HG03097 (cell line): ENCODE results near the gene TBC1D21.

Source experiments
- ATAC-seq: cut with Tn5 transposase; IDR thresholded peaks from one replicate; pipeline ENCODE4 v1.9.1; 2021; ENCODE audit not compliant: unreplicated experiment, low FRiP score

The TBC1D21 gene

GRCh38 chr15:73888224-73889041 is 15.1 kb downstream of the TBC1D21 start:
- no peak for ATAC-seq

- no peak for ATAC-seq
Measured at GRCh38 chr15:73889053-73889761, 15.8 kb downstream of the TBC1D21 start.

- ATAC-seq, result no peak
Measured at GRCh38 chr15:73889762-73890124, 16.4 kb downstream of the TBC1D21 start.

- no peak for ATAC-seq
Measured at GRCh38 chr15:73891328-73892315, 18.3 kb downstream of the TBC1D21 start.

- ATAC-seq, result no peak
Measured at GRCh38 chr15:73892446-73893226, 19.3 kb downstream of the TBC1D21 start.

GRCh38 chr15:73894133-73894814 is 20.9 kb downstream of the TBC1D21 start:
- no peak for ATAC-seq

- no peak for ATAC-seq
Measured at GRCh38 chr15:73897441-73898261, 24.3 kb downstream of the TBC1D21 start.

- ATAC-seq, result no peak
Measured at GRCh38 chr15:73899197-73900094, 26.1 kb downstream of the TBC1D21 start.

GRCh38 chr15:73900095-73900712 is 26.8 kb downstream of the TBC1D21 start:
- ATAC-seq, result no peak

GRCh38 chr15:73901126-73901810 is 27.9 kb downstream of the TBC1D21 start:
- no peak for ATAC-seq

GRCh38 chr15:73902121-73903020 is 29.0 kb downstream of the TBC1D21 start:
- ATAC-seq, result no peak

GRCh38 chr15:73904026-73904815 is 30.9 kb downstream of the TBC1D21 start:
- ATAC-seq, result no peak

- no peak for ATAC-seq
Measured at GRCh38 chr15:73905225-73905827, 32.0 kb downstream of the TBC1D21 start.

- no peak for ATAC-seq
Measured at GRCh38 chr15:73906346-73907034, 33.1 kb downstream of the TBC1D21 start.
